SK-N-SH treated with all-trans-retinoic acid at 6 μM for 48 hours (cell line): Measurements from ENCODE around the gene SLX4IP.

Experiments used
- TSHZ2 ChIP-seq: fragments of 250-450 bp; sonication (Bioruptor Pico); IDR thresholded peaks from 2 replicates; pipeline ENCODE4 v1.5.0; 2020; ENCODE audit warnings: mild to moderate bottlenecking, moderate library complexity
- ZNF8 ChIP-seq: fragments of 450-650 bp; formaldehyde crosslinking; IDR thresholded peaks from 2 replicates; pipeline ENCODE4 v1.5.0; 2020; ENCODE audit warnings: mild to moderate bottlenecking, moderate library complexity

DNA sequence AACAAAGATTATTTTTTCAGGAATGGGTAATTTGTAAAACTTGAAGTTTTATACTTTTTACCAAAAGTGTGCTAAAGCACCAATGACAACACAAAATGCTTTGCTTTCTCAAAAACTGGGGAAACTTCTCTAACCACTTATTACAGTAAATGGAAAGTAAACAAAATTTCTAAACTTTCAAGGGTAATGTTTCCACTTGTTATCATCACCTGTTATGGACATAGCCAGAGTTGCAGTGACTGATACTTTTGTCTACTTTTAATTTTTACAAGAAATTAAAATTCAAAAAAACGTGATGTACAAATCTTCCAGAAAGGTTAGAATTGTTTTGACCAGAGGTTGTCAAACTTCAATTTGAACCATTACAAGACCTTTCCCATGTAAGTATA, 138.8 kb downstream of the SLX4IP start:
- no peak for TF ChIP-seq TSHZ2 (CRISPR knock-in tag)
- TF ChIP-seq ZNF8 (CRISPR knock-in tag), result no peak
